Testis (tissue), 3 donors: ENCODE results near the gene WBP4. TPM values are rescaled to one million over a fixed set of nuclear protein-coding genes. Genes with fewer than 3 reads are reported as not detected.

Experiments used
- DNase-seq: peaks from one replicate; pipeline ENCODE4 v3.0.0-alpha.2; 2019
- H3K27ac ChIP-seq, 2 donors: fragments of 200-600 bp; sonication (generic); one replicate each; pipeline ENCODE4 v1.5.1; 2019
- H3K27me3 ChIP-seq: fragments of 200-600 bp; sonication (generic); one replicate; pipeline ENCODE4 v1.5.1; 2019
- H3K36me3 ChIP-seq: fragments of 200-600 bp; sonication (generic); one replicate; pipeline ENCODE4 v1.5.1; 2017; ENCODE audit warnings: low read depth; ENCODE audit errors: missing control alignments
- H3K4me1 ChIP-seq: fragments of 200-600 bp; sonication (generic); one replicate; pipeline ENCODE4 v1.5.1; 2019
- H3K4me3 ChIP-seq, 2 donors: fragments of 200-600 bp; sonication (generic); one replicate each; pipeline ENCODE4 v1.5.1; 2017 to 2019
- H3K9me3 ChIP-seq: fragments of 200-600 bp; sonication (generic); one replicate; pipeline ENCODE4 v1.5.1; 2017
- CTCF ChIP-seq, 3 experiments: fragments of 450-650 bp in 2 of 3; fragments of 200-600 bp in 1 of 3; sonication (generic) in 1 of 3; IDR thresholded peaks; one replicate each; pipeline ENCODE4 v1.5.1; 2016 to 2019; ENCODE audit warnings: antibody characterized with exemption in 3 of 3, mild to moderate bottlenecking in 2 of 3, moderate library complexity in 1 of 3
- POLR2A ChIP-seq: fragments of 450-650 bp; IDR thresholded peaks from one replicate; pipeline ENCODE4 v1.6.1; 2017; ENCODE audit warnings: antibody characterized with exemption, mild to moderate bottlenecking, moderate library complexity
- WGBS, 2 donors: methylation state at CpG; one replicate each; pipeline ENCODE4 v1.1.5; 2018; 5-methylcytosine and 5-hydroxymethylcytosine counted together
- intact Hi-C: fragments of 100-400 bp; cut with DNase I; formaldehyde crosslinking; loops from one replicate; pipeline ENCODE4 v1.15.1; 2023; ENCODE audit warnings: low total_unique reads
- polyA plus RNA-seq: library from polyadenylated mRNA; stranded (reverse); fragments of 350-450 nt; fragmentation: Illumina TruSeq; extraction: RNeasy Lipid Tissue Mini Kit (QIAGEN cat#74804); gene quantifications from one replicate; pipeline ENCODE4 v1.2.3, GENCODE V29; 2014; ENCODE audit warnings: low read depth, low replicate concordance; ENCODE audit not compliant: insufficient read depth
- total RNA-seq, 2 donors: library from RNA; depleted of rRNA; stranded (reverse); fragments of >200 nt; gene quantifications; one replicate each; pipeline ENCODE4 v1.2.3, GENCODE V29; 2016

WBP4 gene
- total and polyA plus RNA-seq, 3 donors from 2014 or later, result 7.0 to 19.8 (median 17.9) TPM

GRCh38 chr13:41060724-41061074, 610 bp upstream of the WBP4 start:
- no peak for TF ChIP-seq POLR2A
- no peak for TF ChIP-seq CTCF (IDR thresholded peaks at IDR 0.05)
- 0% methylated on average over 17 to 35 of the region's 35 CpGs for WGBS, 2 donors
- no peaks in the 10 kb centered on the region for H3K36me3 ChIP-seq
- H3K9me3 ChIP-seq, result no peaks in the 10 kb centered on the region
- intact Hi-C loops, result no loop called here
- peaks cover 24% of the 10 kb centered on the region for H3K4me1 ChIP-seq
- DNase-seq, result peak; percentile 88
- H3K27ac ChIP-seq, result peak overlapping the region; percentile 97 to 99
- H3K27me3 ChIP-seq, result no peaks in the 10 kb centered on the region
- H3K4me3 ChIP-seq, result peak overlapping the region; percentile 84 to 95

- Histone ChIP-seq H3K36me3 (no peaks in the 10 kb centered on the region), H3K4me3 (peak overlapping the region; percentile 84 to 95), H3K27ac (peak overlapping the region; percentile 97 to 99), H3K4me1 (peaks cover 19% of the 10 kb centered on the region), H3K27me3 (no peaks in the 10 kb centered on the region), H3K9me3 (no peaks in the 10 kb centered on the region)
- TF ChIP-seq POLR2A, result no peak
- intact Hi-C loops, result no loop called here
- DNase-seq, result no peak
- WGBS, 2 donors, result 1% methylated on average over 24 of the region's 24 CpGs
Measured at GRCh38 chr13:41061914-41062837, 867 bp downstream of the WBP4 start.

- Histone ChIP-seq H3K9me3 (no peaks in the 10 kb centered on the region), H3K27me3 (no peaks in the 10 kb centered on the region), H3K4me3 (no peak overlapping the region), H3K4me1 (peaks cover 5% of the 10 kb centered on the region), H3K27ac (peak overlapping the region in 1 of 2 donors; percentile 99), H3K36me3 (no peaks in the 10 kb centered on the region)
- WGBS, 2 donors, result 61% methylated on average over 2 of the region's 2 CpGs
- DNase-seq, result no peak
- intact Hi-C loops, result no loop called here
- TF ChIP-seq POLR2A (no peak), CTCF (IDR thresholded peaks at IDR 0.05) (no peak)
Measured at GRCh38 chr13:41064493-41064892, 3.2 kb downstream of the WBP4 start.

GRCh38 chr13:41065078-41065477, 3.8 kb downstream of the WBP4 start:
- TF ChIP-seq POLR2A (no peak), CTCF (IDR thresholded peaks at IDR 0.05) (no peak)
- no peaks in the 10 kb centered on the region for H3K36me3 ChIP-seq
- peaks cover 5% of the 10 kb centered on the region for H3K4me1 ChIP-seq
- no peak for DNase-seq
- peak overlapping the region in 1 of 2 donors; percentile 99 for H3K27ac ChIP-seq
- intact Hi-C loops, result no loop called here
- H3K4me3 ChIP-seq, result no peak overlapping the region
- no peaks in the 10 kb centered on the region for H3K27me3 ChIP-seq
- no peaks in the 10 kb centered on the region for H3K9me3 ChIP-seq

GRCh38 chr13:41074523-41074922, 13.2 kb downstream of the WBP4 start:
- intact Hi-C loops, result loop anchor here (10.0 kb wide), 1 partner anchor 150 kb away; no protein-coding TSS in a partner anchor
- no peaks in the 10 kb centered on the region for H3K36me3 ChIP-seq
- no peak overlapping the region for H3K4me3 ChIP-seq
- no peak for DNase-seq
- H3K27me3 ChIP-seq, result no peaks in the 10 kb centered on the region
- TF ChIP-seq CTCF (IDR thresholded peaks at IDR 0.05), result no peak
- no peak for TF ChIP-seq POLR2A
- 87 to 88% methylated on average over 9 of the region's 9 CpGs for WGBS, 2 donors
- no peak overlapping the region for H3K27ac ChIP-seq
- no peaks in the 10 kb centered on the region for H3K4me1 ChIP-seq
- no peaks in the 10 kb centered on the region for H3K9me3 ChIP-seq
